AG04449 (cell line): ENCODE data around the gene SVOP.

Source experiments
- CTCF ChIA-PET: fragments of 350-600 bp; formaldehyde crosslinking; extraction: SDS; loops from one replicate; lab custom pipeline; 2021; ENCODE audit warnings: antibody characterized with exemption; lab: Yijun Ruan, JAX
- POLR2A ChIA-PET: fragments of 400-600, 350-600 bp; formaldehyde crosslinking; extraction: SDS; loops from one replicate; lab custom pipeline; 2020; ENCODE audit warnings: antibody characterized with exemption, inconsistent platforms; lab: Yijun Ruan, JAX
- DNase-seq: peaks from one replicate; pipeline ENCODE4 v3.0.0-alpha.2; 2010; ENCODE audit warnings: low read depth, low spot score
- H3K4me3 ChIP-seq: 2 replicates; pipeline ENCODE4 v1.5.1; 2011; ENCODE audit warnings: low read depth, mild to moderate bottlenecking, control low read depth, low read length
- TF ChIP-seq, protein P1 (sequence below): IDR thresholded peaks from one replicate; pipeline ENCODE4 v1.5.1; 2011; ENCODE audit warnings: mild to moderate bottlenecking, moderate library complexity, low read length, control low read depth, inconsistent platforms; ENCODE audit not compliant: insufficient read depth; ENCODE audit errors: missing control alignments

The SVOP gene

GRCh38 chr12:109016978-109017377 is 3.9 kb downstream of the SVOP start:
- no peak overlapping the region for H3K4me3 ChIP-seq
- CTCF ChIA-PET, result no interaction called here
- TF ChIP-seq, protein P1, sequence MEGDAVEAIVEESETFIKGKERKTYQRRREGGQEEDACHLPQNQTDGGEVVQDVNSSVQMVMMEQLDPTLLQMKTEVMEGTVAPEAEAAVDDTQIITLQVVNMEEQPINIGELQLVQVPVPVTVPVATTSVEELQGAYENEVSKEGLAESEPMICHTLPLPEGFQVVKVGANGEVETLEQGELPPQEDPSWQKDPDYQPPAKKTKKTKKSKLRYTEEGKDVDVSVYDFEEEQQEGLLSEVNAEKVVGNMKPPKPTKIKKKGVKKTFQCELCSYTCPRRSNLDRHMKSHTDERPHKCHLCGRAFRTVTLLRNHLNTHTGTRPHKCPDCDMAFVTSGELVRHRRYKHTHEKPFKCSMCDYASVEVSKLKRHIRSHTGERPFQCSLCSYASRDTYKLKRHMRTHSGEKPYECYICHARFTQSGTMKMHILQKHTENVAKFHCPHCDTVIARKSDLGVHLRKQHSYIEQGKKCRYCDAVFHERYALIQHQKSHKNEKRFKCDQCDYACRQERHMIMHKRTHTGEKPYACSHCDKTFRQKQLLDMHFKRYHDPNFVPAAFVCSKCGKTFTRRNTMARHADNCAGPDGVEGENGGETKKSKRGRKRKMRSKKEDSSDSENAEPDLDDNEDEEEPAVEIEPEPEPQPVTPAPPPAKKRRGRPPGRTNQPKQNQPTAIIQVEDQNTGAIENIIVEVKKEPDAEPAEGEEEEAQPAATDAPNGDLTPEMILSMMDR, result no peak
- POLR2A ChIA-PET, result no interaction called here
- DNase-seq, result no peak

GRCh38 chr12:109016016-109016415 is 4.9 kb downstream of the SVOP start:
- CTCF ChIA-PET, result no interaction called here
- H3K4me3 ChIP-seq, result no peak overlapping the region
- no peak for DNase-seq
- POLR2A ChIA-PET, result no interaction called here
- TF ChIP-seq, protein P1, result no peak

DNA sequence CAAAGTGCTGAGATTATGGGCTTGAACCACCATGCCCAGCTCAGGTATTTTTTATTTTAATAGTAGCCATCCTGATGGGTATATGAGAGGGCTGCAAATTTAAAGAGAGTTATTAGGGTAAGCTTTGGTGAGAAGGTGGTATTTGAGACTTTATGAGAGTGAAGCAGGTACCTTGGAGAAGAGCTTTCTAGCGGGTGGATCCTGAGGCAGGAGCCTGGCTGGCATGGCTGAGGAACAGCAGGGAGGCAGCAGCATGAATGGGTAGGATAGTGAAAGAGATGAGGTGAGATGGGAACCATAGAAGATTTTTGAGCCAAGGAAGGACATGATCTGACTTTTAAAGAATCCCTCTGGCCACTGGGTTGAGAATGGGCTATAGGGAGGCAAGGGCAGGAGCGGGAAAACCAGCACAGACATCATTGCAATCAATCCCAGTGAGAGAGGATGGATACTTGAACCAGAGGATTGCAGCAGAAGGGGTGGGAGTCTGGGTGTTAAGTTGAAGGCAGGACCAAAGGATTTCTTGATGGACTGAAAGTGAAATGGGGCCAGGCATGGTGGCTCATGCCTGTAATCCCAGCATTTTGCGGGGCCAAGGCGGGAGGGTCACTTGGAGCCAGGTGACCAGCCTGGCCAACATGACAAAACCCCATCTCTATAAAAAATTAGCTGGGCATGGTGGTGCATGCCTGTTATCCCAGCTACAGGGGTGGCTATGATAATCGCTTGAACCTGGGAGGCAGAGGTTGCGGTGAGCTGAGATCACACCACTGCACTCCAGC is 5.7 kb downstream of the SVOP start:
- CTCF ChIA-PET, result no interaction called here
- TF ChIP-seq, protein P1, result no peak
- no peak overlapping the region for H3K4me3 ChIP-seq
- POLR2A ChIA-PET, result no interaction called here
- DNase-seq, result no peak

DNA sequence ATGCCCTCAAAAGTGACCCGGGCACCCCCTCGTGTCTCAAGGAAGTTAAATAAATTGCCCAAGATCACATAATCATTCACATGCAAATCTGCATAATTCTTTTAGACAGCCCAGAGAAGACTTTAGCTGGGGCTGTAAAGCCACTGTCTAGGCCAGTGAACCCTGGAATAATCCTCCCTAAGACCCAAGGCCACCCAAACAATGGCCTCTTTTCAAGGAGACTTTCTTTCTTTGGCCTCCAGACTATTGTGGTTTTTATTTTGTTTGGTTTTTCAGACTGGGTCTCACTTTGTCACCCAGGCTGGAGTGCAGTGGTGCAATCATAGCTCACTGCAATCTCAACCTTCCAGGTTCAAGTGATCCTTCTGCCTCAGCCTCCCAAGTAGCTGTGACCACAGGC is 10.6 kb downstream of the SVOP start:
- DNase-seq, result no peak
- TF ChIP-seq, protein P1, result no peak
- ChIA-PET POLR2A (no interaction called here), CTCF (no interaction called here)
- no peak overlapping the region for H3K4me3 ChIP-seq

- ChIA-PET POLR2A (no interaction called here), CTCF (no interaction called here)
- TF ChIP-seq, protein P1, result no peak
- DNase-seq, result no peak
- H3K4me3 ChIP-seq, result no peak overlapping the region
Measured at GRCh38 chr12:109009766-109010165, 11.1 kb downstream of the SVOP start.

DNA sequence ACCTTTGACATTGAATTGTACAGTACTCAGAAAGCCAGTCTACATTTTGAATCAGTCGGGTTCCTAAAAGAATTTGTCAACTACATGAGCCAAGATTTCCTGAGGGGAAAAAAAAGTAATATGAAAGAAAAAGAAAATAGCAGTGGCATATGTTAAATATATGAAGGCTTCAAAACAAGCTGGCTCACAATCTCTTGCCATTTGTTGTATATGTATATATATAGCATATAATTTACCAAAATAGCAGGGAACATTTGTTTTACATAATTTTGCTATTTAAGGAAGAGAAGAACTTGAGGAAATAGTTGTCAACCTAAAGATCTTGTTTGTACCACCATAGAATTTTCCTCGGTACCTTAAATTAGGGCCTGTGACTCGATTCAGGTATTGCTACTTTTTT is 16.9 kb downstream of the SVOP start:
- H3K4me3 ChIP-seq, result no peak overlapping the region
- CTCF ChIA-PET, result interaction anchor here (0.6 kb wide), 1 partner anchor 109 kb away, joined by 3 read pairs; no protein-coding TSS in a partner anchor
- POLR2A ChIA-PET, result no interaction called here
- DNase-seq, result no peak
- TF ChIP-seq, protein P1, result no peak
